Superior temporal gyrus (tissue), 1 donor: ENCODE data around the gene RFTN1.
A peak's percentile ranks its signal among the peaks of the same experiment; 100 is the strongest.

ENCODE experiments used
- DNase-seq: peaks from one replicate; pipeline ENCODE4 v3.0.0-alpha.2; 2016; ENCODE audit errors: extremely low spot score

Gene RFTN1

DNA sequence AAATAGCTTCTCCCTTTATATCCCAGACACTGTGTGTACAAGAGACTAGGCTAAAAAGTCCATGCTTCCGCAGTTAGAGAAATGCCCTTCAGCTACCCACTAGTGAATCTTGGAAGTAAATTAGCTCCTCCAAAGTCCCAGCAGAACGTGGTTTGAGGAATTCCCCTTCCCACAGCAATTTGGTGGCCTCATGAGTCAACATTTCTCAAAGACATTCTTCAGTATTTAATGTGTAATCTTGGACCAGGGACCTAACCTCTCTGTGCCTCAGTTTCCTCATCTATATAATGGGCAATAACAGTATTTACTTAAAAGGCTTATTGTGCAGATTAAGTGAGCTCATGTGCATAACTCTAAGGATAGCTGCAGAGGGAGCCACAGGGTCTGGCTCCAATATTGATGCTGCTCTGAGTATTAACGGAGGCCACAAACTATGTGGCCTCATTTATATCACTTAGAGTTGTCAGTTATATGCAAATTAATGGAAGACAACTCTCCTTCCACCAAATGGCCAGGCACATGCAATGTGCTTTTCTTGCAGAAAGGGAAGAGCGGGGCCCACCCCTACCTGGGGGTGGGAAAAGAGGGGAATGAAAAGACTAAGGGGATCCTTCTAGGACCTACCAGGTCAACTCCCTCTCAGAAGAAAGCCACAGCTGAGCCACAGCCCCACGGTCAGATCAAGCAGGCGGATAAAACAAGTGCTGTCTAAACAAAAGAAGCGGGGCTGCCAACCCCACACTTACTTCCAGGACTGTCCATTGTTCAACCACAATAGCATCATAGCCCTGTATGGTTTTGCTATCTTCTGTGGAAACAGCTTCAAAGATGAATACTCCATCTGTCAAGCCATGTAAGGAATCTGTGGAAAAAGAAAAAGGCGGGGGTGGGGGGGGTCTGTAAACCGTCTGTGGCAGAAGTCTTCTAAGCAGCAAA, 156.0 kb downstream of the RFTN1 start:
- peak; percentile 65 for DNase-seq

DNA sequence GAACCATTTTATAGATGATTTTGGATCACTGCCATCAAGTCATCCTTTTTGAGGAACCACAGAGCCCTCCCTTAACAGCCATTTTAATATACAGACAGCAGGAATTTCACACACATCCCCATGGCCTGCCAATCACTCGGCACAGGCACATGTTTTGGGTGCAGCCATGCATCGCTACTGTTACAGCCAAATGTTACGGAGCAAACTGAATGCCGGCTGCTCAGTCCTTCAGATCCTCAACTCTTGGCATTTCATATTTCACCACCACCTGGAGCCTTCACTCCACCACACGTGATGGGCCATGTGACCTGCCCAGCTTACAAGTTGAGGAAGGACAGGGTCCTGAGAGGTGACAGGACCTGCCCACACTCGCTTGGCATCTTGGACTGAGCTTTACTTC, 157.7 kb downstream of the RFTN1 start:
- DNase-seq = no peak

DNA sequence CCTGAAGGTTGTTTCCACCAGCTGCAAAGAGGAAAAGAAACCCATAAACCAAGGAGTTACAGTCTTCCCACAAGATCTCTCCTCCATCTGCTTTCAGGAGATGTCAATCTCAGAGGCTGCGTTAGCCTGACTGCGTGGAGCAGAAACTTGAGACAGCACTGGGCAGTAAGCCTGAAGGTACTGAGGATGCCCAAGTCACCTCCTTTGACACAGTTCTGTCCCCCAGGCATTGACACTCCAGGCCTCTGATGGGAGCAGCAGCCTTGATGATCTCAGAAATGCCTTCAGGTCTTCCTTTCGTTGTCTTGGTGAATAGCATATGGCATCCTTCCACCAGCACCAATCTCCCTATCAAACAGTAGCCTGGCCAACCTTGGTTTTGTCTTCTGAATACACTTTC, 159.2 kb downstream of the RFTN1 start:
- DNase-seq = no peak

DNA sequence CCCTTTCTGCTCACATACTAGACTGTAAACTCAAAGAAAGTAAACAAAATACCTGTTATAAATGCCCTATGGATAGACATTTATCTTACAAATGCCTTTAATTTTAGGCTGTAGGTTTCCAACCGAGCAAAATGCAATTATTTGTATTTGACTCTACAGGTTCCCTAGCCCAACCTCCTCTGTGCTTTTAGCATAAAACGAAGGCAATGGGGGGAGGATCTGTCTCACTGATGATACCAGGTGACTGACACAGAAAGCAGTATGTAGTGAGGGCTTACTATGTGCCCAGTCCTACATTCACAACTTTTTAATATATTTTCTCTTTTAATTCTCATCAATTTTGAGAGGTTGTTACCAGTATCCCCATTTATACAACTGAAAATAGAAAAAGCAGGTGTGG, 161.1 kb downstream of the RFTN1 start:
- no peak for DNase-seq

DNA sequence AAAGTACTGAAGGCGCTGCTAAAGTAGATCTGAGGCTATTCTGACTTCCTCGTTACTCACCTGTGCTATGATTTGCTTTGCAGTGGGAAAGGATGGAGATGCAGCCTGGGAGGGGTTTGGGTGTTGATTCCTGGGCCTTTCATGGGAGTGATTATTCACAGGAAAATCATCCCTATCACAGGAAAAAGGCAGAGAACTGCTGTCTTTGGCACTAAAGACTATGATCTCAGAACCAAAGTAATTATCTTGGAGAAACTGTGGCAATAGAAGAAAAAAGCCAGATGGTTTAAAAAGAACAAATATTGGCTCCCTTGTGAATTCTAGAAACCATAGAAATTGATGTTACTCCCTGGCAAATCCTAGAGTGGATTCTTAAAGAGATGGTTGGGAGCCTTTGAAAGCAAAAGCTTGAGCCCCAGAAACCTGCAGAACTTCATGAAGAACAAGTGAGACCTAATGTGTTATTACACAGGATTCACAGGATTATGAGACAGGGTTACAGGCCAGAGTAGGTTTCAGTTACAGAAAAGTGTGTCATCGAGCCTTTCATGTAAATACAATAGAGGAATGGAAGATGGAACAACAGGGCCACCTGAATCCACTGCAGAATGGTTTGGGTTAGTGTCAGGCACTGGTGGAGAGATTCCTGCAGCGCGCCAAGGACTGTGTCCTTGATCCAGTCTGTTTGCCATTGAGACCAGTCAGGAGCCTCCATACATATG, 162.7 kb downstream of the RFTN1 start:
- DNase-seq = no peak

DNA sequence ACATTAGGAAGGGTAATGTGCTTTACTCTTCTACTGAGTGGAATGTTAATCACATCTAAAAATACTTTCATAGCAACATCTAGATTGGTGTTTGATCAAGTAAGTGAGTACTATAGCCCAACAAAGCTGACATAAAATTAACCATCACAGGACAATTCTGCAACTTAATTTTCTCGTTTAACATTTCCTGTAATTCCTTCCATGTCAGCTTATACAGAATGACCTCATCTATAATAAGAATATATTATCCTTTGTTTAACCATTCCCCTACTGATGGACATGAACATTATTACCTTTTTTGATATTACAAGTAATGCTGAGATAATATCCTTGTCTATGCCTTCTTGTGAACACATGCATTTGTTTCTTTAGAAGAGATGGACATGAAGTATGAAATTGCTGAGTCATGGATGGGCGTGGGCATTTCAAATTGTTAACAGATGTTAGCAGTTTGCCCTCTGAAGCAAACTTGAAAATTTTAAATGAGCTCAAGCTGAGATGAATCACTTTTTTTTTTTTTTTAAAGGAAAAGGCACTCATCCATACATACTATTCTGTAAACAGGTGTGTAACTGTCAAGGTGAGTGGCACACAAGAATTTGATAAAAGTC, 163.4 kb downstream of the RFTN1 start:
- no peak for DNase-seq

DNA sequence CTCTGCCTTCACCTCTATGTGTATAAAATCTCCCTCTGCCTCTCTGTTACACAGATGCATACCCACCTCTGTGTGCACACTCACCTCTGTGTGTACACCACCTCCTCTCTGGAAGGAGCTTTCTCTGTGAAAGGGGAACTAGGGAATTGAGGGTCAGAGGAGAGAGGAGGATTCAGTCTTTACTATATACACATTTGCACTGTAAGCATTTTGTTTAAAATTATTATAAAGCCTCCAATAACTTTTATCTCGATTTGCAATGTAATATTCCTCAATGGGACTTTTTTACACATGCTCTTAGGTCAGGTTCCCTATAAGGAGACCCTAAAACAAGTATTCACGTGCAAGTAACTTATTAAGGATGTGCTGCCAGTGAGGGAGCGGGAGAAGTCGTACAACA, 166.0 kb downstream of the RFTN1 start:
- DNase-seq = no peak

DNA sequence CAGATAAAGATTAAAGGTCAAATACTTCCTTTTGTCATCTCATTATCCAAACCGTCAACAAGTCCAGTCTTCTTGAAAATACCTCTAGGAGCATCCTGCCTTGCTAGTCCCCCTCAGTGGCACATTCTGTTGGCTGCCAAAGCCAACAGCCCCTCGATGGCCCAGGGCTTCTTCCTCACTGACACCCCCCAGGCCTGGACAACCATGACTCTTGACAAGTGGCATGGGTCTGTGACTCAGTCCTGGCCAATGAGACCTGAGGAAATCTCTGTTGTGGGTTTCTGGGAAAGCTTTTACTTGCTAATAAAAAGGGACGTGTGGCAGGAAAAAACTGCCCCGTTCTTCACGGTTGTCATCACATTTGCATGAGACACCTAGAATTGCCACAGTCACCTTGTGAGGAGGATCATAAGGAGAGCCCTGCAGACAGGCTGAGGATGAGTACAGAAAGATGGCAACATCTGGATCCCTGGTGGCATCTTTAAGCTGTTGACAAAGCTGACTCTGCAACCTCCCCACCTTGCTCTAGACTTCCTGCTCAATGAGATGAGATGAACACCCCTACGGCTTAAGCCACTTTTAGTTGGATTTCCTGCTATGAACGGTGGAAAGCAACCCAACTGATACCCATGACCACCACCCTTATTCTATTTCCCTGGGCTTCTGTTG, 167.0 kb downstream of the RFTN1 start:
- DNase-seq = no peak

DNA sequence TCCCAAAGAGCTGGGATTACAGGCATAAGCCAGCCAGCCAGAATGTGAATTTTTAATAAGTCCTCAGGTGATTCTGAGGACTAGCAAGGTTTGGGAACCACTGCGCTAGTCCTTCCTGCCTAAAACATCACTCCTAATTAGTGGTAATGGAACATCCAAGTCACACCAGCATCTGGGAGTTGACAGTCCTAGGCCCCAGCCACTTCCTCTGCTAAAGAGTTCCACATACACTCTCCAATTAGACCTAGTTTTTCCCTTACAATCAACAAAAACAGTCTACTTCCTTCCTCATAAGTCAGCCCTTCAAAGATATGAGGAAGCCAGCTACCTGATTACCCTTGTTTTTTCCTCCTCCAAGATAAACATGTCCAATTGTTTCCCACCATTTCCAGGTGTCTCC, 170.4 kb downstream of the RFTN1 start:
- no peak for DNase-seq

DNA sequence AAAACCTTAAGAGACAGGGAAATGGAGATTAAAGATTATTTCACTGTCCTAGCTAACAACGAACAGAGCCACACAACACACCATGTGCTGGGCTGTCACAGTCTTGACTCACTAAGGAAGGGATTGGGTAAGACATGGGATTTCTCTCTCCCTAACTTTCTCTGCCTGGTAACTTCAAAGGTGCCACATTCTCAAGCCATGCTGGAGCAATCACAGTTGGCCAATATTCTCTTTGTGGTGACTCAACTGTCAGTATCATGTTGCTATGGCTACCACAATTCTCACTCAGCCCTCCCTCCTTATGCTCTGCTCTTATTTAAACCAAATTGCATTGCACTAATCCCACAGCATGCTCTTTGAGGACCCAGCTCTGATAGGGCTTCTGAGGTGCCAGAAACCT, 174.5 kb downstream of the RFTN1 start:
- DNase-seq = peak; percentile 61

DNA sequence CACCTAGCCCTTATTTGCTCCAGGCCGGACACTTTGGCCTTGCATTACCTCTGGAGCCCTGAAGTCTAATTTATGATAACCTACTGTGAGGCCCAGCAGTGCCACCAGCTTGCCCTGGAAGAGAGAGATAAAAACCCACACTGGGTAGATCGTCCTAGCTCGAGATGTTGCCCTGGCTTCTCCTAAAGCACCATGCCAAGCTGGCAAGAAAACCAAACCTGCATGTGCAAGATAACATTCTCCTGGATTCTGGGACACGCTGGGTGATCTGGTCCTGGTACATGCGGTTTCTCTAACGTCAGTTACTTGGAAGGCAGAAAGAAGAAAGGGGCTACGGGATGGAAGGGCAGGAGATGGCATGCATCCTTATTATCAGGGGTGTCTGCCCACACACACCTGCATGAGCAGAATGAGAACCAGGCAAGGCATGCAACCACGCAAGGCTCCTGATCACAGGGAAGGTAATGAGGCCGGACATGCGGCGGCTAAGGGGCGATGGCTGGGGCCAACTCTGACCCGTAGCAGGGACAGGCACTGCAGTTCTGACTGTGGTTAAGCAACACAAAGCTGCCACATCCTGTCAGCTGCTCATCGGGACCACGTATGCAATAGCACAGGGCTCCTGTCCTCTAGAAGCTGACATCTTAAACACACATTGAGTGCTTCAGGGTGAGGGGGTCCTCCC, 175.5 kb downstream of the RFTN1 start:
- DNase-seq = no peak

DNA sequence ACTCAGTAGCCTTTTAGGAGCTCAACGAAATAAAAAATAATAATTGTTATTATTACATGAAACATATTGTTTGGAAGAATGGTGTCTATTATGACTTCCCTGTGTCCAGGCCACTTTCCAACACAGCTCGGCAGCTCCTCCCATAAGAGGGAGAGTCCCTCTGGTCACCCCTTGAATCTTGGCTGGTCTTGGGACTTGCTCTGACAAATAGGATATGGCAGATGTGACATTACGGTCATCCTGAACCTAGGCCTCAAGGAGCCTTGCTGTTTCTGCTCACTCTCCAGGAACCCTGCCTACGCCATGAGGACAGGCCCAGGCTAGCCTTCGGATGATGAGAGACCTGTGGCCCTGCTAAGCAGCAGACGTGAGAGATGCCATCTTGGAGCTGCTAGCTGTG, 176.7 kb downstream of the RFTN1 start:
- DNase-seq = no peak

DNA sequence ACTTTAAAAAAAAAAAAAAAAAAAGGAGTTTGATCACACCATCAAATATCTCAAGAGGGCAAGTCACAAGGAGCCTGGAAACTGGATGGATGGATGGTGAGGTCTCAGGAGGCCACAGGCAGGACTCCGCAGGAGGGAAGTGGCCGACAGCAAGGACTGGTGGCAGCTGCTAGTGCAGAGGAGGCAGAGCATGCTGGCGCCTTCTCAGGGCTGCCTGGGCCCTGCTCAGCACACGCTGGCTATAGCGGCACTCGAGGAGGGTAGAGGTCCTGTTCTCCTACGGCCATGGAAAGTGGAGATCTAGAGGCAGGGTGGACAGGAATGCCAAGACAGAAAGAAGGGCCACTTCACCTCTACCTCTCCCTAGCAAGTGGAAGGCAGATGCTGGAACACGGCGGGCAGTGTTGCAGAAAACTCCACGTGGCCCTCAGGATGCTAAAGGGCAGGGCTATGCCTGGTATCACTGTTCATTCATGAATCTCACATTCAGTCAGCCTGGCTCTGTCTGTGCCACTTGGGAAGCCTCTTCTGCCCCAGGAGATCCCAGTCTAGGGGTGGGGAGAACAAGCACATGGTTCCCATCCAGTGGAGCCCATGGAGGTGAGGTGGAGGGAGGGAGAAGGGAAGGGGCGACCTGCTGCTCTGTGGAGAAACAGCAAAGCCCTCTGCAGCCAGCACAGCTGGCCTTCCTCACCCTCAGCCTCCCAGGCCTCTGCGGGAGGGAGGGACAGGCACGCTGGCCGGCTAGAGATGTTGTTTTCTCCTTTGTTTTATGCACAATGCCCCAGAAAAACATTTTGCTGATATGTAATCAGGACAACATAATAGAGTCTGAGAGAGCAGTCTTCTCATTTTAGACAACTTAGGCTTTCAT, 177.5 kb downstream of the RFTN1 start:
- DNase-seq = no peak

DNA sequence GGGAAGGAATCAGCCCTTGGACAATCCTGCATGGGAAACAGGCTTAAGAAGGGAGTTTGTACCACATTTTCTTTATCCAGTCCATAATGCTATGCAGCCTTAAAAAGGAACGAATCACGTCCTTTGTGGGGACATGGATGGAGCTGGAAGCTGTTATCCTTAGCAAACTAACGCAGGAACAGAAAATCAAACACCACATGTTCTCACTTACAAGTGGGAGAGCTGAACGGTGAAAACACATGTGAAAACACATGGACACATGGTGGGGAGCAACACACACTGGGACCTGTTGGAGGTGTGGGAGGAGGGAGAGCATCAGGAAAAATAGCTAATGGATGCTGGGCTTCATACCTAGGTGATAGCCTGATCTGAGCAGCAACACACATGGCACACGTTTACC, 178.2 kb downstream of the RFTN1 start:
- DNase-seq = no peak

DNA sequence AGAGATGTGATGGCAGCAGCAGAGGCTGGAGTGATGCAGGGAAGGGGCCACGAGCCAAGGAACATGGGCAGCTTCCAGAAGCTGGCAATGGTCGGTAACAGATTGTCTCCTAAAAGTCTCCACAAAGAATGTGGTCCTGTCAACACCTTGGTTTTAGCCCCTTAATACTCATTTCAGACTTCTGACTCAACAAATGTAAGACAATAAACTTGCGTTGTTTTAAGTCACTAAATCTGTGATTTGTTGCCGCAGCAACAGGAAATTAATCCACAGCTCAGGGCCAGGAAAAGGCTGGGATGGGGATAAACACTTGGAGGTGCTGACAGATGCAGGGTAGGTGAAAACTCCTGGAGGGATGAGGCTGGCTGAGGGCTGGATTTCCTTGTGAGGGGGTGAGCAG, 178.6 kb downstream of the RFTN1 start:
- no peak for DNase-seq

DNA sequence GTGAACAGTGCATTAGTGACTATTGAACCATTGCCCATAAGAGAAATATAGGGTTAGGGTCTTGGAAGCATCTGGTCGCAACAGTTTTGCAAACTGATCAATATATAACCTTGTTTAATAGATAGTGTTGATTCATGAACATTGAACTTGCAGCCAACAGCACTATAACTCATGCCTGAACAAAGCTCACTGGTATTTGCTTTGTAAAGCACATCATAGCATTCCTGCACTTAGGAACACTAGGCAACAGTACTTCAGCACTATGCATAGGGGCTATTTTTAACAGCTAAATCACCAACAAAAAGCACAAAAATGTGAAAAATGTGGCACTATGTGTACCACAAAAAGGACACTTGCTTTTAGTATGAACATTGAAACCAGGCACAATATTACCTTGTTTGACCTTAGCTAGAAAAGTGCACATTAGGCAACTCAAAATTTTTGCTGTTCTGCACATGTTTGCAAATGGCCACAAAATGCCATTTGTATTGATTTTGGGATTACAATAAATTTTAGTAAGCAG, 180.5 kb downstream of the RFTN1 start:
- no peak for DNase-seq

DNA sequence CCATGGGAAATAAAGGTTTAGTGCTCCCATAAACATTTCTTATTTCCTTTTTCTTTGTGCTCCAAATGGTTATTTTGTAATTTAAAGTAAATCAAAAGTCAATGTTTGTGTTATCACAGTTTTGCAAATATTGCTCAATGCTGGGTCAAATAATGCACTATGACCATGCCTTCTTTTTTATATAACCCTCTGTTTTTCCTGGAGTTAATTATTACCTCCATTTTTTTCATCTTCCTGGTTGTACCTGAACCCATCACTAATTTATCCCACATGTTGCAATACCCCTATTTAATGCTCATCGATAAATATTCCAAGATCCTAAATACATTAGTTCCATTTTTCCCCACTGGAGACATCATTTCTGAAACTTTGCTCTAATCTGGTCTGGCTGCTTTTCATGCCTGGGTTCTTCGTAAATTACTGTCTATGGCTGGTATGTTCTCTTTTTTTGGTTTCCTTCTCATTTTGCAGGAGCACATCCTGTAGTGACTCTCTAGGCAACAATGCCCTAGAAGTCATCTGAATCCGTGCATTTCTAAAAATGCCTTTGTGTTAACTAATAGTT, 182.1 kb downstream of the RFTN1 start:
- no peak for DNase-seq

DNA sequence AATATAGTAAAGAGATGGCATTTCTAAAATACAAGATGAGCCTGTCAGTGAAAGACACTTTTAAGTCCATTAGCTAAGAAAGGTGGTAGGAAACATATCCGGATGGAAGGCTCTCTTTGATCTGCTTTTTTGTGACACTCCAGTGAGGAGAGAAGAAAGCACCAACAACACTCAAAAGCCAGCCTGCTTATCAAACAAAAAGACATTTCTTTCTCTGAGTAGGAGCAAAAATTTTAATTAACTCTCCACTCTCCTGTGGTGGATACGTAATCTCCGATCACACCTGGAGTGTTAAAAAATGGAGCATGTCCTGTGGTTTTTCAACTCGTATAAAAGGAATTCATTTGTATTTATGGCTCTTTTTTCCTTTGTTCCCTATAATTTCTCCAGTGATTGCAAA, 183.1 kb downstream of the RFTN1 start:
- DNase-seq = no peak

DNA sequence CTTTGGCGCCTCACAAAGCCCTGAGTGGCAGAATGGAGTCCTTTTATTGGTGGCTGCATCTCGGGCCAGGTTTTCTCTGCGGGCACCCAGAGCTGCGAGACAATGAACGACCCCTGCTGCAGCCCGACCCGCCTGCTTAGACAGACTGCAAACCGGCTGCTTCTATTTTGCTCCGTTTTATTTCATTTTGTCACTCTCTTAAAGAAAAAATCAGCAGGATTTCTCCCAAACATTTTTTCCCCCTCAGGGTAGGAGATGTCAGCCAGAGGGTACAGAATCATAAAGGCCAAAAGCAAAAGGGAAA, 183.7 kb downstream of the RFTN1 start:
- DNase-seq = no peak
